HepG2 (cell line): ENCODE data around the gene ALKBH5. TPM values are rescaled to one million over a fixed set of nuclear protein-coding genes. Genes with fewer than 3 reads are reported as not detected.

ENCODE experiments used
- ADNP ChIP-seq: sonication (generic); formaldehyde crosslinking; IDR thresholded peaks from 2 replicates; pipeline ENCODE4 v1.4.0; 2020; ENCODE audit warnings: missing genetic modification reagents
- DNMT3B ChIP-seq: conservative IDR thresholded peaks from 2 replicates; pipeline ENCODE4 v1.6.1; 2016; ENCODE audit warnings: missing biosample characterization, control low read depth
- ESRRA ChIP-seq: sonication (generic); formaldehyde crosslinking; IDR thresholded peaks from 2 replicates; pipeline ENCODE4 v1.5.1; 2020; ENCODE audit warnings: mild to moderate bottlenecking, low read depth, missing genetic modification reagents
- GATAD1 ChIP-seq: IDR thresholded peaks from 2 replicates; pipeline ENCODE4 v1.6.1; 2016; ENCODE audit warnings: missing genetic modification reagents, missing compliant biosample characterization
- MAFG ChIP-seq: sonication (generic); formaldehyde crosslinking; IDR thresholded peaks from 2 replicates; pipeline ENCODE4 v1.5.1; 2020; ENCODE audit warnings: mild to moderate bottlenecking, missing genetic modification reagents
- NBN ChIP-seq: fragments of 450-650 bp; conservative IDR thresholded peaks from 2 replicates; pipeline ENCODE4 v1.6.1; 2017
- NFKBIZ ChIP-seq: IDR thresholded peaks from 2 replicates; pipeline ENCODE4 v1.6.1; 2018; ENCODE audit warnings: missing genetic modification reagents, missing compliant biosample characterization
- NR1H2 ChIP-seq: sonication (generic); formaldehyde crosslinking; IDR thresholded peaks from 2 replicates; pipeline ENCODE4 v1.8.1; 2022; ENCODE audit warnings: low read depth, missing genetic modification reagents, borderline replicate concordance
- NRL ChIP-seq: sonication (generic); formaldehyde crosslinking; IDR thresholded peaks from 2 replicates; pipeline ENCODE4 v1.5.0; 2020; ENCODE audit warnings: missing genetic modification reagents, mild to moderate bottlenecking, moderate library complexity, borderline replicate concordance
- PAWR ChIP-seq: sonication (generic); formaldehyde crosslinking; IDR thresholded peaks from 2 replicates; pipeline ENCODE4 v1.4.0; 2020; ENCODE audit warnings: missing genetic modification reagents, mild to moderate bottlenecking, borderline replicate concordance
- PHF21A ChIP-seq: sonication (generic); formaldehyde crosslinking; IDR thresholded peaks from 2 replicates; pipeline ENCODE4 v1.5.0; 2020; ENCODE audit warnings: mild to moderate bottlenecking, missing genetic modification reagents
- PLRG1 ChIP-seq: fragments of 450-650 bp; conservative IDR thresholded peaks from 2 replicates; pipeline ENCODE4 v1.6.1; 2016
- POLR2AphosphoS5 ChIP-seq: IDR thresholded peaks from 2 replicates; pipeline ENCODE4 v1.6.1; 2012; ENCODE audit warnings: low read depth, low read length
- RCOR2 ChIP-seq: IDR thresholded peaks from 2 replicates; pipeline ENCODE4 v1.6.1; 2016; ENCODE audit warnings: missing biosample characterization, missing genetic modification reagents
- SIX4 ChIP-seq: sonication (generic); formaldehyde crosslinking; IDR thresholded peaks from 2 replicates; pipeline ENCODE4 v1.4.0; 2020; ENCODE audit warnings: missing genetic modification reagents
- SMAD1 ChIP-seq: sonication (generic); formaldehyde crosslinking; IDR thresholded peaks from 2 replicates; pipeline ENCODE4 v1.4.0; 2020; ENCODE audit warnings: missing genetic modification reagents, low read depth, mild to moderate bottlenecking, borderline replicate concordance
- TBX3 ChIP-seq: fragments of 450-650 bp; IDR thresholded peaks from 2 replicates; pipeline ENCODE4 v1.6.1; 2017; ENCODE audit warnings: antibody characterized with exemption, mild to moderate bottlenecking, inconsistent platforms, borderline replicate concordance
- TEAD2 ChIP-seq: sonication (generic); formaldehyde crosslinking; IDR thresholded peaks from 2 replicates; pipeline ENCODE4 v1.9.0; 2021; ENCODE audit warnings: missing genetic modification reagents
- THAP11 ChIP-seq: IDR thresholded peaks from 2 replicates; pipeline ENCODE4 v1.6.1; 2016; ENCODE audit warnings: missing biosample characterization, missing genetic modification reagents
- ZC3H4 ChIP-seq: sonication (generic); formaldehyde crosslinking; IDR thresholded peaks from 2 replicates; pipeline ENCODE4 v1.4.0; 2020; ENCODE audit warnings: missing genetic modification reagents, borderline replicate concordance
- ZFX ChIP-seq: sonication (generic); formaldehyde crosslinking; IDR thresholded peaks from 2 replicates; pipeline ENCODE4 v1.4.0; 2020; ENCODE audit warnings: mild to moderate bottlenecking, low read depth, missing genetic modification reagents, moderate library complexity
- ZNF12 ChIP-seq: sonication (generic); formaldehyde crosslinking; IDR thresholded peaks from 2 replicates; pipeline ENCODE4 v1.5.0; 2020; ENCODE audit warnings: missing genetic modification reagents
- ZNF224 ChIP-seq: sonication (generic); formaldehyde crosslinking; IDR thresholded peaks from 2 replicates; pipeline ENCODE4 v1.5.0; 2020; ENCODE audit warnings: mild to moderate bottlenecking, missing genetic modification reagents
- ZNF235 ChIP-seq: sonication (generic); formaldehyde crosslinking; IDR thresholded peaks from 2 replicates; pipeline ENCODE4 v1.8.1; 2023; ENCODE audit warnings: mild to moderate bottlenecking, missing genetic modification reagents, borderline replicate concordance
- ZNF430 ChIP-seq: sonication (generic); formaldehyde crosslinking; IDR thresholded peaks from 2 replicates; pipeline ENCODE4 v1.9.0; 2021; ENCODE audit warnings: mild to moderate bottlenecking, missing genetic modification reagents
- ZNF432 ChIP-seq: sonication (generic); formaldehyde crosslinking; IDR thresholded peaks from 2 replicates; pipeline ENCODE4 v1.5.0; 2020; ENCODE audit warnings: missing genetic modification reagents, mild to moderate bottlenecking, borderline replicate concordance
- ZNF441 ChIP-seq: sonication (generic); formaldehyde crosslinking; IDR thresholded peaks from 2 replicates; pipeline ENCODE4 v1.7.0; 2021; ENCODE audit warnings: missing genetic modification reagents, borderline replicate concordance
- ZNF546 ChIP-seq: sonication (generic); formaldehyde crosslinking; conservative IDR thresholded peaks from 2 replicates; pipeline ENCODE4 v1.8.1; 2023; ENCODE audit warnings: mild to moderate bottlenecking, missing genetic modification reagents
- ZNF570 ChIP-seq: sonication (generic); formaldehyde crosslinking; IDR thresholded peaks from 2 replicates; pipeline ENCODE4 v1.4.0; 2020; ENCODE audit warnings: mild to moderate bottlenecking, missing genetic modification reagents, borderline replicate concordance
- ZNF572 ChIP-seq: sonication (generic); formaldehyde crosslinking; IDR thresholded peaks from 2 replicates; pipeline ENCODE4 v1.5.1; 2020; ENCODE audit warnings: mild to moderate bottlenecking, missing genetic modification reagents
- ZNF777 ChIP-seq: sonication (generic); formaldehyde crosslinking; IDR thresholded peaks from 2 replicates; pipeline ENCODE4 v1.4.0; 2020; ENCODE audit warnings: missing genetic modification reagents
- polyA plus RNA-seq, 8 experiments: library from polyadenylated mRNA; depleted of rRNA in 3 of 8; stranded (reverse) in 7 of 8; unstranded in 1 of 8; fragments of >200 nt; fragmentation: Illumina TruSeq in 4 of 8; extraction: Trizol in 4 of 8; gene quantifications; 2 replicates each; pipeline versions ENCODE4 v1.2.1 to v1.2.3, GENCODE V29; 2011 to 2016; ENCODE audit warnings: low read depth in 4 of 8, missing spikeins in 1 of 8, mixed read lengths in 1 of 8; ENCODE audit not compliant: insufficient read depth in 1 of 8
- total RNA-seq, 5 experiments: library from RNA; depleted of rRNA; stranded (reverse); fragments of >200 nt; fragmentation: Illumina TruSeq; extraction: Trizol; gene quantifications; 2 replicates each; pipeline ENCODE4 v1.2.3, GENCODE V29; 2016; ENCODE audit warnings: low read depth in 1 of 5
- TF ChIP-seq, protein P1 (sequence below): IDR thresholded peaks from 2 replicates; pipeline ENCODE4 v1.6.1; 2016; ENCODE audit warnings: missing compliant biosample characterization, missing genetic modification reagents, borderline replicate concordance
- TF ChIP-seq, protein P2 (sequence below): IDR thresholded peaks from 2 replicates; pipeline ENCODE4 v1.6.1; 2012; ENCODE audit warnings: inconsistent platforms
- TF ChIP-seq, protein P3 (sequence below): sonication (generic); formaldehyde crosslinking; IDR thresholded peaks from 2 replicates; pipeline ENCODE4 v1.4.0; 2020; ENCODE audit warnings: missing genetic modification reagents

The ALKBH5 gene
- total and polyA plus RNA-seq, 2 of the 13 experiments (the other 11 are each of a cell fraction or from before 2014, with no cell fraction given), result 68.9 to 76.9 TPM

DNA sequence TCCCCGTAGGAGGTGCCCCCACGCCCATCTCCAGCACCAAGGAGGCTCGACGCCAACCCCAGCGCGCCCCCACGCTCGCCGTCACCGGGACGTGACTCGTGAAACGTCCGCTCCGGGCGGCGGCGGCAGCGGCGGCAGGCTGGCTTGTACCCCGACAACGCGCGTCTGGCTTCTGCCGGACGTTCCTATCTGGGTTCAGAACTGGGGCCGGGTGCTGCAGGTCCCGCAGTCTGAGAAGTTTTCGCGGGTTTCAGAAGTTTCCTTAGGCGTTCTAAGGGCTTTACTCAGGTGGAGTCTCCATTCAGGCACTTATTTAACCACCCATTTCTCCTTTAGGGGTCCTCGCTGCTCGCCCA, 672 bp upstream of the ALKBH5 start (continued):
- TF ChIP-seq, protein P1, sequence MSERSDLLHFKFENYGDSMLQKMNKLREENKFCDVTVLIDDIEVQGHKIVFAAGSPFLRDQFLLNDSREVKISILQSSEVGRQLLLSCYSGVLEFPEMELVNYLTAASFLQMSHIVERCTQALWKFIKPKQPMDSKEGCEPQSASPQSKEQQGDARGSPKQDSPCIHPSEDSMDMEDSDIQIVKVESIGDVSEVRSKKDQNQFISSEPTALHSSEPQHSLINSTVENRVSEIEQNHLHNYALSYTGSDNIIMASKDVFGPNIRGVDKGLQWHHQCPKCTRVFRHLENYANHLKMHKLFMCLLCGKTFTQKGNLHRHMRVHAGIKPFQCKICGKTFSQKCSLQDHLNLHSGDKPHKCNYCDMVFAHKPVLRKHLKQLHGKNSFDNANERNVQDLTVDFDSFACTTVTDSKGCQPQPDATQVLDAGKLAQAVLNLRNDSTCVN, result no peak; the same call in 1 of the 2 replicates
- TF ChIP-seq THAP11 (no peak), POLR2AphosphoS5 (no peak; the same call in none of the 2 replicates), ZC3H4 (CRISPR knock-in tag) (no peak), TEAD2 (CRISPR knock-in tag) (no peak), ADNP (CRISPR knock-in tag) (no peak), NBN (no peak), NRL (CRISPR knock-in tag) (0 out of 2 replicates have a peak, but pooled peaks have one; percentile 27), TBX3 (no peak), ZNF12 (CRISPR knock-in tag) (no peak), PAWR (CRISPR knock-in tag) (no peak), ZFX (CRISPR knock-in tag) (peak; percentile 68), ZNF777 (CRISPR knock-in tag) (peak; percentile 90), NR1H2 (CRISPR knock-in tag) (no peak), ZNF430 (CRISPR knock-in tag) (peak; percentile 83), GATAD1 (CRISPR knock-in tag) (no peak), ZNF570 (no peak), ZNF235 (CRISPR knock-in tag) (0 out of 2 replicates have a peak, but pooled peaks have one; percentile 26), ZNF432 (CRISPR knock-in tag) (no peak), SIX4 (CRISPR knock-in tag) (0 out of 2 replicates have a peak, but pooled peaks have one; percentile 16), PHF21A (CRISPR knock-in tag) (no peak; the same call in none of the 2 replicates), DNMT3B (CRISPR knock-in tag) (no peak; the same call in 1 of the 2 replicates), ESRRA (CRISPR knock-in tag) (no peak; the same call in 1 of the 2 replicates), RCOR2 (CRISPR knock-in tag) (no peak), SMAD1 (no peak), ZNF441 (CRISPR knock-in tag) (no peak; the same call in 1 of the 2 replicates), MAFG (CRISPR knock-in tag) (no peak), ZNF224 (CRISPR knock-in tag) (peak; percentile 95; the same call in 1 of the 2 replicates), ZNF546 (CRISPR knock-in tag) (no peak; the same call in 1 of the 2 replicates), ZNF572 (CRISPR knock-in tag) (0 out of 2 replicates have a peak, but pooled peaks have one; percentile 3), PLRG1 (no peak), NFKBIZ (CRISPR knock-in tag) (no peak)
- TF ChIP-seq, protein P2, sequence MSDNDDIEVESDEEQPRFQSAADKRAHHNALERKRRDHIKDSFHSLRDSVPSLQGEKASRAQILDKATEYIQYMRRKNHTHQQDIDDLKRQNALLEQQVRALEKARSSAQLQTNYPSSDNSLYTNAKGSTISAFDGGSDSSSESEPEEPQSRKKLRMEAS, result peak; percentile 72
- TF ChIP-seq, protein P3, sequence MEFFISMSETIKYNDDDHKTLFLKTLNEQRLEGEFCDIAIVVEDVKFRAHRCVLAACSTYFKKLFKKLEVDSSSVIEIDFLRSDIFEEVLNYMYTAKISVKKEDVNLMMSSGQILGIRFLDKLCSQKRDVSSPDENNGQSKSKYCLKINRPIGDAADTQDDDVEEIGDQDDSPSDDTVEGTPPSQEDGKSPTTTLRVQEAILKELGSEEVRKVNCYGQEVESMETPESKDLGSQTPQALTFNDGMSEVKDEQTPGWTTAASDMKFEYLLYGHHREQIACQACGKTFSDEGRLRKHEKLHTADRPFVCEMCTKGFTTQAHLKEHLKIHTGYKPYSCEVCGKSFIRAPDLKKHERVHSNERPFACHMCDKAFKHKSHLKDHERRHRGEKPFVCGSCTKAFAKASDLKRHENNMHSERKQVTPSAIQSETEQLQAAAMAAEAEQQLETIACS, result no peak
